ENCODE results near the gene CASP10.

DNA sequence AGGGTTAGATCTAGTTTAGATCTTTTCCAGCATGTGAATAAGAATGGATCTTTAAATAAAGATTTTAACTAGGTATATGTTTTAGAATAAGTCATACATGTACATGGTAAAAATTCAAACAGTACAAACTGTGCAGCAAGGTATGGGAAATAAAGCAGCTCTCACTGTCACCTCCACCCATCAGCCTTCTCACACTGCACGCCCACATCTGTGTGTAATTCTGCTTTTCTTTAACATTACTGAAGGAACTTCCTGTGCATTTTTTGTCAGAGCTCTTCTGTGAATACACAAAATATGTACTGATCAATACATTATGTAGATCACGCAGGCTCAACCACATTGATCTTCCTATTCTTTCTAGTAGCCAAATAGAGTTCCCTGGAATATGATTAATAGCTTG is 80.8 kb downstream of the CASP10 start:
- no peak for TF ChIP-seq CTCF (IDR thresholded peaks at IDR 0.05)
- TF ChIP-seq POLR2A (IDR thresholded peaks at IDR 0.05), result no peak

Data from tibial nerve (tissue), 3 donors.